K562 (cell line): ENCODE data around the gene MMRN1. TPM values are rescaled to one million over a fixed set of nuclear protein-coding genes. Genes with fewer than 3 reads are reported as not detected.

Source experiments
- ATAC-seq: fragments of 200-7000 bp; cut with Tn5 transposase; 3 replicates; pipeline ENCODE4 v1.9.1; 2020; ENCODE audit warnings: moderate library complexity
- BruUV-seq: library from RNA; stranded (reverse); fragments of 400-500 nt; replicated peaks from 2 replicates; lab custom pipeline; 2021; lab: Mats Ljungman, UMichigan
- CTCF ChIA-PET: fragments of 300-600 bp; formaldehyde crosslinking; extraction: SDS; loops from one replicate; lab custom pipeline; 2021; ENCODE audit warnings: low intra/inter-chr PET ratio; lab: Yijun Ruan, JAX
- POLR2A ChIA-PET: fragments of 300-600, 350-650 bp; sonication (Branson Sonifier 250); formaldehyde crosslinking; extraction: SDS; loops from one replicate; lab custom pipeline; 2021; ENCODE audit warnings: antibody characterized with exemption, inconsistent platforms; lab: Yijun Ruan, JAX
- DNase-seq, 4 experiments: peaks; one replicate each; pipeline versions ENCODE4 v3.0.0 to v3.0.0-alpha.2; 2011 to 2018; ENCODE audit warnings: low spot score in 3 of 4, mixed read lengths in 3 of 4; ENCODE audit errors: extremely low read depth in 1 of 4
- FAIRE-seq: peaks from 2 replicates; lab custom pipeline; 2011; peaks lifted over from hg19 to GRCh38; lab: Jason Lieb, UNC
- H2AFZ ChIP-seq: 2 replicates; pipeline ENCODE4 v1.6.0; 2011; ENCODE audit warnings: low read depth, low read length, control low read depth, inconsistent platforms
- H3K27ac ChIP-seq: fragments of 200-600 bp; 3 replicates; pipeline ENCODE4 v1.8.0; 2011; ENCODE audit warnings: low read depth, mild to moderate bottlenecking, control low read depth, inconsistent platforms, low read length, moderate library complexity, mixed read lengths; ENCODE audit errors: extremely low read depth
- H3K27me3 ChIP-seq, 2 experiments: fragments of 300-600 bp in 1 of 2; 2 replicates in 1 of 2; 3 replicates in 1 of 2; pipeline versions ENCODE4 v1.6.0 to v1.8.0; 2011; ENCODE audit warnings: inconsistent platforms in 2 of 2, low read length in 2 of 2, mild to moderate bottlenecking in 1 of 2, mixed read lengths in 1 of 2, moderate library complexity in 1 of 2; ENCODE audit not compliant: control insufficient read depth in 2 of 2, insufficient read depth in 2 of 2
- H3K36me3 ChIP-seq: fragments of 300-600 bp; 3 replicates; pipeline ENCODE4 v1.8.0; 2011; ENCODE audit warnings: mild to moderate bottlenecking, low read length, inconsistent platforms; ENCODE audit not compliant: control insufficient read depth, insufficient read depth
- H3K4me1 ChIP-seq, 2 experiments: fragments of 200-600 bp in 1 of 2; replicated peaks in 1 of 2; 2 replicates in 1 of 2; 3 replicates in 1 of 2; pipeline versions ENCODE4 v1.5.1 to v1.8.0; 2011; ENCODE audit warnings: inconsistent platforms in 2 of 2, low read length in 2 of 2, mild to moderate bottlenecking in 1 of 2, mixed read lengths in 1 of 2, moderate library complexity in 1 of 2; ENCODE audit not compliant: control insufficient read depth in 2 of 2, insufficient read depth in 2 of 2
- H3K4me2 ChIP-seq: 2 replicates; pipeline ENCODE4 v1.6.1; 2011; ENCODE audit warnings: low read length, control low read depth, inconsistent platforms, mixed read lengths; ENCODE audit not compliant: insufficient read depth
- H3K4me3 ChIP-seq: fragments of 200-600 bp; sonication (generic), shearing (Covaris generic); 2 replicates; pipeline ENCODE4 v1.5.1; 2016; ENCODE audit warnings: control low read depth, inconsistent platforms
- H3K79me2 ChIP-seq: fragments of 200-600 bp; 3 replicates; pipeline ENCODE4 v1.8.0; 2011; ENCODE audit warnings: low read length, inconsistent platforms; ENCODE audit not compliant: control insufficient read depth, insufficient read depth
- H3K9ac ChIP-seq, 2 experiments: 2 replicates each; pipeline versions ENCODE4 v1.6.0 to v1.6.1; 2011; ENCODE audit warnings: low read depth in 2 of 2, low read length in 2 of 2, control low read depth in 1 of 2, inconsistent platforms in 1 of 2, mild to moderate bottlenecking in 1 of 2, mixed read lengths in 1 of 2; ENCODE audit not compliant: insufficient read depth in 1 of 2
- H3K9me1 ChIP-seq: one replicate; pipeline ENCODE4 v1.6.0; 2011; ENCODE audit warnings: inconsistent platforms, mild to moderate bottlenecking, low read length, moderate library complexity; ENCODE audit not compliant: control insufficient read depth, insufficient read depth
- H3K9me3 ChIP-seq: replicated peaks from 2 replicates; pipeline ENCODE4 v1.5.1; 2011; ENCODE audit warnings: low read depth, low read length, inconsistent platforms; ENCODE audit not compliant: control insufficient read depth, insufficient read depth
- H4K20me1 ChIP-seq: replicated peaks from 2 replicates; pipeline ENCODE4 v1.6.1; 2011; ENCODE audit warnings: low read length, inconsistent platforms, mixed read lengths; ENCODE audit not compliant: control insufficient read depth, insufficient read depth
- KLF13 ChIP-seq: fragments of 450-650 bp; IDR thresholded peaks from 2 replicates; pipeline ENCODE4 v1.6.1; 2016; ENCODE audit warnings: missing genetic modification characterization, low read depth, mild to moderate bottlenecking, missing compliant biosample characterization, moderate library complexity, borderline replicate concordance
- NR2C2 ChIP-seq, 2 experiments: fragments of 200-800 bp in 1 of 2; sonication (Bioruptor generic) in 1 of 2; sonication (generic) in 1 of 2; formaldehyde crosslinking in 1 of 2; IDR thresholded peaks; 2 replicates each; pipeline versions ENCODE4 v1.6.1 to v1.8.0; 2016 to 2022; ENCODE audit warnings: mild to moderate bottlenecking in 1 of 2, missing compliant biosample characterization in 1 of 2, missing genetic modification characterization in 1 of 2, missing genetic modification reagents in 1 of 2
- RBFOX2 ChIP-seq: fragments of 200-400 bp; formaldehyde crosslinking; IDR thresholded peaks from 2 replicates; pipeline ENCODE4 v1.6.1; 2017; ENCODE audit warnings: low read depth, mild to moderate bottlenecking, low read length, moderate library complexity
- RERE ChIP-seq: sonication (generic); formaldehyde crosslinking; IDR thresholded peaks from 2 replicates; pipeline ENCODE4 v1.8.0; 2023; ENCODE audit warnings: missing genetic modification reagents, mild to moderate bottlenecking, borderline replicate concordance
- SREBF2 ChIP-seq: sonication (generic); formaldehyde crosslinking; IDR thresholded peaks from 2 replicates; pipeline ENCODE4 v1.4.0; 2020; ENCODE audit warnings: mild to moderate bottlenecking, missing genetic modification reagents
- SRSF3 ChIP-seq: fragments of 200-400 bp; formaldehyde crosslinking; IDR thresholded peaks from 2 replicates; pipeline ENCODE4 v1.6.1; 2016; ENCODE audit warnings: mild to moderate bottlenecking, low read length, moderate library complexity; ENCODE audit not compliant: insufficient read depth
- ZNF507 ChIP-seq: conservative IDR thresholded peaks from 2 replicates; pipeline ENCODE4 v1.6.1; 2017; ENCODE audit warnings: missing genetic modification characterization, missing compliant biosample characterization
- WGBS: fragments of 100-300 bp; shearing (Covaris generic); methylation state at CpG from one replicate; pipeline ENCODE4 v1.1.6; 2016; ENCODE audit warnings: low coverage, mixed read lengths; ENCODE audit not compliant: insufficient coverage; ENCODE audit errors: missing lambda C conversion rate; 5-methylcytosine and 5-hydroxymethylcytosine counted together
- in situ Hi-C: fragments of 300-500 bp; cut with MboI; formaldehyde crosslinking; loops from 4 replicates; pipeline ENCODE4 v1.15.0; 2018; ENCODE audit warnings: inconsistent platforms, mixed read lengths
- intact Hi-C: fragments of 100-400 bp; cut with micrococcal nuclease; formaldehyde crosslinking; loops from 2 replicates; pipeline ENCODE4 v1.14.2; 2022
- polyA plus RNA-seq, 8 experiments: library from polyadenylated mRNA; depleted of rRNA in 4 of 8; stranded (reverse) in 5 of 8; unstranded in 3 of 8; fragments of >200 nt; fragmentation: Nextera tagmentation in 2 of 8; fragmentation: Illumina TruSeq in 1 of 8; extraction: Ambion mirVana in 2 of 8; extraction: Trizol in 1 of 8; gene quantifications; 2 replicates each; pipeline versions ENCODE4 v1.2.1 to v1.2.3, GENCODE V29; 2011 to 2014; ENCODE audit warnings: inconsistent platforms in 1 of 8, missing spikeins in 1 of 8
- total RNA-seq, 7 experiments: library from RNA; depleted of rRNA in 6 of 7; stranded (reverse); fragments of >200 nt in 6 of 7; fragmentation: Illumina TruSeq in 2 of 7; extraction: Trizol in 2 of 7; gene quantifications; 2 replicates each; pipeline versions ENCODE4 v1.2.1 to v1.2.3, GENCODE V29; 2011 to 2021; ENCODE audit warnings: low replicate concordance in 1 of 7

MMRN1 gene
- total and polyA plus RNA-seq, 9 of the 15 experiments (the other 6 are each of a cell fraction or from before 2014, with no cell fraction given): 0.01 to 0.06 (median 0.02) TPM; not detected in 6

- Histone ChIP-seq H3K4me1 (no peaks in the 10 kb centered on the region), H3K36me3 (no peaks in the 10 kb centered on the region), H3K4me3 (no peak overlapping the region), H3K9ac (no peak overlapping the region), H3K79me2 (no peaks in the 10 kb centered on the region), H3K27me3 (no peaks in the 10 kb centered on the region), H3K27ac (no peak overlapping the region), H2AFZ (no peak overlapping the region), H3K9me3 (no peaks in the 10 kb centered on the region), H4K20me1 (no peaks in the 10 kb centered on the region), H3K9me1 (no peaks in the 10 kb centered on the region), H3K4me2 (no peak overlapping the region)
- no peak for FAIRE-seq
- ATAC-seq: no peak
- WGBS: 0% methylated on average over 4 of the region's 4 CpGs
- DNase-seq: no peak
- no TSS peak for BruUV-seq
- CTCF ChIA-PET: no interaction called here
- in situ Hi-C loops: no loop called here
- POLR2A ChIA-PET: no interaction called here
- intact Hi-C loops: no loop called here
- no peak for TF ChIP-seq SREBF2 (CRISPR knock-in tag)
- TF ChIP-seq RBFOX2: no peak
- no peak for TF ChIP-seq NR2C2 (CRISPR knock-in tag; IDR thresholded peaks at IDR 0.05)
- no peak for TF ChIP-seq NR2C2 (tag; IDR thresholded peaks at IDR 0.05)
- no peak for TF ChIP-seq KLF13 (tag)
- TF ChIP-seq RERE: no peak
- TF ChIP-seq SRSF3: no peak
- TF ChIP-seq ZNF507: no peak
Measured at GRCh38 chr4:89928838-89929237, 34.2 kb downstream of the MMRN1 start.
